ENCODE results near the gene SIX4. TPM values are rescaled to one million over a fixed set of nuclear protein-coding genes. Genes with fewer than 3 reads are reported as not detected.

SIX4 gene
- total RNA-seq: 11.9 TPM

GRCh38 chr14:60723907-60724618, at the start of gene SIX4:
Gene SIX4, minus strand, starts transcription at chr14:60724351. Its CDS starts 277 bp downstream, at chr14:60724074.

DNA sequence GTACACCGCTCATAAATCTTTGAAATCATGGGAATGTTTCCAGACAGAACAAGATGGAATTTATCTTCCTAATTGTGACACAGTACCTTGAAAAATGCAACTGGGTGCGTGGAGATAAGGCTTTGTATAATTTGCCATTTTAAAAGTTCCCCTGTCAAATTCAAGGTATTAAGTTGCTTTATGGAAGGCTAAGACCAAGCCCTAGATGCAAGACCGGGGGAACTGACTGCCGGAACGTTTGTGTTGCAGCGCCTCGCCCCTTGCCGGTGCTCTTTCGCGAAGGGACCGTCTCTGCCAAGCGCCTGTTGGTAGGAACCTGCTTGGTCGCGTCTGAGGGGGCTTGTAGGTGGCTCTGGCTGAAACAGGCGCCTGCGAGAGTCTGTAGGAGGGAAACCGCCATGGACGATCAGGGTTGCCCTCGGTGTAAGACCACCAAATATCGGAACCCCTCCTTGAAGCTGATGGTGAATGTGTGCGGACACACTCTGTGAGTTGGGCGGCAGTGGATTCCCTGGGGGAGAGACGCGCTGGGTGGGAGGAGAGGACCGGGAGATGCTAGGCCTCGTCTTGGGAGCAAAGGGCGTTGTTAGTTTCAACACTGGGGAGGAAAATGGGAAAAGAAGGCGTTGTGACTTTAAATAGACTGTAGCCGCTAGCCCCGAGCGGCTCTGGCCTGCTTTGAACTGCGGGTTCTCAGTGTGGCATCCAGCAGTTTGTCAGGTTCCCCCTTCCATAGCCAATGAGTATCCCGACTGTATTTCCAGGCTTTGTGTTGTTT, 10.5 kb upstream of the SIX4 start, which contains the start of gene MNAT1:
MNAT1 (plus strand) TSS at position 297 of the 778 bp plus-strand sequence; CDS start at position 399, 102 bp downstream.

Other genes starting within 250 kb of the SIX4 start
- 0.18 TPM for gene C14orf39, start 238.3 kb downstream of the SIX4 start, total RNA-seq
- gene SIX6, start 215.2 kb downstream of the SIX4 start, total RNA-seq: not detected
- 18.0 TPM for gene SIX1, start 74.9 kb downstream of the SIX4 start, total RNA-seq
- gene MNAT1, start 10.4 kb upstream of the SIX4 start, total RNA-seq: 48.0 TPM

All from metanephros (tissue), 1 donor.